ENCODE measurements around the gene RAB11A. TPM values are rescaled to one million over a fixed set of nuclear protein-coding genes. Genes with fewer than 3 reads are reported as not detected.

Gene RAB11A
- polyA plus RNA-seq, 2 donors = 399 to 610 TPM

DNA sequence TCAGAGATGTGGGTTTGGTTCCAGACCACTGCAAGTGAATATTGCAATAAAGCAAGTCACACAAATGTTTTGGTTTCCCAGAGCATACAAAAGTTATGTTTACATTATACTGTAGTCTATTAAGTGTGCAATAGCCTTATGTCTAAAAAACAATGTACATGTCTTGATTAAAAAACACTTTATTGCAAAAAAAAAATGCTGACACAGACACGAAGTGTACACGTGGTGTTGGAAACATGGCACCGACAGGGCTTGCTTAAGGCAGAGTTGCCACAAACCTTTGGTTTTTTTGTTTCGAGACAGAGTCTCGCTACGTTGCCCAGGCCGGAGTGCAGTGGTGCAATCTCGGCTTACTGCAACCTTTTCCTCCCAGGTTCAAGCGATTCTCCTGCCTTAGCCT lies 50.1 kb downstream of the RAB11A start:
- no peak overlapping the region for H3K4me3 ChIP-seq (ENCODE audit: low read depth in 1 of 2, low read length in 2 of 2)
- 93 to 95% methylated on average over 9 of the region's 9 CpGs for WGBS, 2 donors
- H3K36me3 ChIP-seq (ENCODE audit: control insufficient read depth in 2 of 2, insufficient read depth in 2 of 2, low read length in 1 of 2) = peaks cover 0 to 9% of the 10 kb centered on the region in 2 donors
- peaks cover 0 to 2% of the 10 kb centered on the region in 2 donors for H3K4me1 ChIP-seq (ENCODE audit: control insufficient read depth in 2 of 2, insufficient read depth in 2 of 2, low read length in 1 of 2)
- no peaks in the 10 kb centered on the region for H3K9me3 ChIP-seq (ENCODE audit: control insufficient read depth in 2 of 2, insufficient read depth in 1 of 2, low read depth in 1 of 2, low read length in 1 of 2)
- no peaks in the 10 kb centered on the region for H3K27me3 ChIP-seq (ENCODE audit: control insufficient read depth in 1 of 2, insufficient read depth in 2 of 2, low read length in 2 of 2)
- H3K27ac ChIP-seq (ENCODE audit: low read depth in 2 of 2, low read length in 1 of 2) = no peak overlapping the region

- H3K36me3 ChIP-seq (ENCODE audit: control insufficient read depth in 2 of 2, insufficient read depth in 2 of 2, low read length in 1 of 2) = peaks cover 0 to 7% of the 10 kb centered on the region in 2 donors
- 22 to 43% methylated on average over 1 of the region's 1 CpG for WGBS, 2 donors
- H3K27me3 ChIP-seq (ENCODE audit: control insufficient read depth in 1 of 2, insufficient read depth in 2 of 2, low read length in 2 of 2) = no peaks in the 10 kb centered on the region
Measured at GRCh38 chr15:65920121-65920520, 50.8 kb downstream of the RAB11A start.

GRCh38 chr15:65920825-65921309 lies 51.6 kb downstream of the RAB11A start:
- H3K4me3 ChIP-seq (ENCODE audit: low read depth in 1 of 2, low read length in 2 of 2) = no peak overlapping the region
- H3K27me3 ChIP-seq (ENCODE audit: control insufficient read depth in 1 of 2, insufficient read depth in 2 of 2, low read length in 2 of 2) = no peaks in the 10 kb centered on the region
- WGBS, 2 donors = 77% methylated on average over 4 of the region's 4 CpGs
- no peaks in the 10 kb centered on the region for H3K9me3 ChIP-seq (ENCODE audit: control insufficient read depth in 2 of 2, insufficient read depth in 1 of 2, low read depth in 1 of 2, low read length in 1 of 2)
- H3K4me1 ChIP-seq (ENCODE audit: control insufficient read depth in 2 of 2, insufficient read depth in 2 of 2, low read length in 1 of 2) = peaks cover 0 to 2% of the 10 kb centered on the region in 2 donors
- H3K36me3 ChIP-seq (ENCODE audit: control insufficient read depth in 2 of 2, insufficient read depth in 2 of 2, low read length in 1 of 2) = peaks cover 0 to 4% of the 10 kb centered on the region in 2 donors
- no peak overlapping the region for H3K27ac ChIP-seq (ENCODE audit: low read depth in 2 of 2, low read length in 1 of 2)

More at GRCh38 chr15:65920121-65920520, 50.8 kb downstream of the RAB11A start:
- no peak overlapping the region for H3K4me3 ChIP-seq (ENCODE audit: low read depth in 1 of 2, low read length in 2 of 2)
- no peaks in the 10 kb centered on the region for H3K9me3 ChIP-seq (ENCODE audit: control insufficient read depth in 2 of 2, insufficient read depth in 1 of 2, low read depth in 1 of 2, low read length in 1 of 2)
- peaks cover 0 to 2% of the 10 kb centered on the region in 2 donors for H3K4me1 ChIP-seq (ENCODE audit: control insufficient read depth in 2 of 2, insufficient read depth in 2 of 2, low read length in 1 of 2)
- no peak overlapping the region for H3K27ac ChIP-seq (ENCODE audit: low read depth in 2 of 2, low read length in 1 of 2)

- WGBS, 2 donors = 80 to 84% methylated on average over 5 of the region's 5 CpGs
- no peaks in the 10 kb centered on the region for H3K9me3 ChIP-seq (ENCODE audit: control insufficient read depth in 2 of 2, insufficient read depth in 1 of 2, low read depth in 1 of 2, low read length in 1 of 2)
- peaks cover 0 to 2% of the 10 kb centered on the region in 2 donors for H3K36me3 ChIP-seq (ENCODE audit: control insufficient read depth in 2 of 2, insufficient read depth in 2 of 2, low read length in 1 of 2)
- no peak overlapping the region for H3K4me3 ChIP-seq (ENCODE audit: low read depth in 1 of 2, low read length in 2 of 2)
- no peak overlapping the region for H3K27ac ChIP-seq (ENCODE audit: low read depth in 2 of 2, low read length in 1 of 2)
- H3K4me1 ChIP-seq (ENCODE audit: control insufficient read depth in 2 of 2, insufficient read depth in 2 of 2, low read length in 1 of 2) = no peaks in the 10 kb centered on the region
- no peaks in the 10 kb centered on the region for H3K27me3 ChIP-seq (ENCODE audit: control insufficient read depth in 1 of 2, insufficient read depth in 2 of 2, low read length in 2 of 2)
Measured at GRCh38 chr15:65921780-65922179, 52.5 kb downstream of the RAB11A start.

DNA sequence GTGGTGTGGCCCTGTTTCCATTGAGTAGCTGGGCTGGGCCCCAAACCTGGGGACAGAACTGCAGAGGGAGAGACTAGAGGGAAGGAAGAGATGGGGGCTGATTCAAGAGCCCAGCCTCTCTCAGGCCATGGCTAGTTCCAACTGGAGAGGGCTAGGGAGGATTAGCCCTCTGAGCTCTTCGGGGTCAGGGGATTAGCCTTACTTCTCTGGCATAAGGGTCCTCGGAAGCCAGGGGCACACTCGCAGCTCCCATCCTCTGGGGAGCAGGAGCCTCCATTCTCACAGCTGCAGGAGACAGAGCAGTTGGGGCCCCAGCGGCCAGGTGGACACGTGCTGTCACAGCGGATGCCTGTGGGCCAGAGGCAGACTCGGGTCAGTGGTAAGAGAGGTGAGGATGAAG lies 53.3 kb downstream of the RAB11A start:
- H3K36me3 ChIP-seq (ENCODE audit: control insufficient read depth in 2 of 2, insufficient read depth in 2 of 2, low read length in 1 of 2) = peaks cover 0 to 2% of the 10 kb centered on the region in 2 donors
- no peaks in the 10 kb centered on the region for H3K27me3 ChIP-seq (ENCODE audit: control insufficient read depth in 1 of 2, insufficient read depth in 2 of 2, low read length in 2 of 2)
- no peaks in the 10 kb centered on the region for H3K9me3 ChIP-seq (ENCODE audit: control insufficient read depth in 2 of 2, insufficient read depth in 1 of 2, low read depth in 1 of 2, low read length in 1 of 2)
- WGBS, 2 donors = 85 to 93% methylated on average over 7 of the region's 7 CpGs
- no peaks in the 10 kb centered on the region for H3K4me1 ChIP-seq (ENCODE audit: control insufficient read depth in 2 of 2, insufficient read depth in 2 of 2, low read length in 1 of 2)
- no peak overlapping the region for H3K4me3 ChIP-seq (ENCODE audit: low read depth in 1 of 2, low read length in 2 of 2)
- no peak overlapping the region for H3K27ac ChIP-seq (ENCODE audit: low read depth in 2 of 2, low read length in 1 of 2)

GRCh38 chr15:65923264-65923663 lies 54.0 kb downstream of the RAB11A start:
- H3K27me3 ChIP-seq (ENCODE audit: control insufficient read depth in 1 of 2, insufficient read depth in 2 of 2, low read length in 2 of 2) = no peaks in the 10 kb centered on the region
- WGBS, 2 donors = 64 to 71% methylated on average over 5 of the region's 5 CpGs
- no peak overlapping the region for H3K4me3 ChIP-seq (ENCODE audit: low read depth in 1 of 2, low read length in 2 of 2)
- no peaks in the 10 kb centered on the region for H3K4me1 ChIP-seq (ENCODE audit: control insufficient read depth in 2 of 2, insufficient read depth in 2 of 2, low read length in 1 of 2)
- H3K27ac ChIP-seq (ENCODE audit: low read depth in 2 of 2, low read length in 1 of 2) = no peak overlapping the region
- peaks cover 0 to 2% of the 10 kb centered on the region in 2 donors for H3K36me3 ChIP-seq (ENCODE audit: control insufficient read depth in 2 of 2, insufficient read depth in 2 of 2, low read length in 1 of 2)
- H3K9me3 ChIP-seq (ENCODE audit: control insufficient read depth in 2 of 2, insufficient read depth in 1 of 2, low read depth in 1 of 2, low read length in 1 of 2) = no peaks in the 10 kb centered on the region

DNA sequence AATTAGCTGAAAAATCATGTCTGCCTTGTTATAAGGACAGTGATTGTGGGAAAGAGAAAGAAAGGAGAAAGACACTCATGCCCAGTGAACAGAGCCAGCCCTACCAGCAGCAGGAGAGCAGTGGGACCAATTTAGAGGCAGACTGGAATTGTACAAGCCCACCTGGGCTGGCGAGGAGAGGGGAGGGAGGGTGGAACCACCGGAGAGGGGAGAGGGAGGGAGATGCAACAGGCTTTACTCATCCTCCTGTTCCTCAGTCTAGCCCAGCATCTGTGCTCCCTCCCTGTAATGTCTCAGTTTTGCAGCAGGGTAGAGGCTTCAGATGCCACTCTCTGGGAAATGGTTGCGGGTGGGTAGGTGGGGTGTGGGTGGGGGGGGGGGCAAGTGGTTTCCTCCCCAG lies 54.7 kb downstream of the RAB11A start:
- H3K9me3 ChIP-seq (ENCODE audit: control insufficient read depth in 2 of 2, insufficient read depth in 1 of 2, low read depth in 1 of 2, low read length in 1 of 2) = no peaks in the 10 kb centered on the region
- no peaks in the 10 kb centered on the region for H3K27me3 ChIP-seq (ENCODE audit: control insufficient read depth in 1 of 2, insufficient read depth in 2 of 2, low read length in 2 of 2)
- no peak overlapping the region for H3K4me3 ChIP-seq (ENCODE audit: low read depth in 1 of 2, low read length in 2 of 2)
- no peaks in the 10 kb centered on the region for H3K4me1 ChIP-seq (ENCODE audit: control insufficient read depth in 2 of 2, insufficient read depth in 2 of 2, low read length in 1 of 2)
- peaks cover 0 to under 1% of the 10 kb centered on the region in 2 donors for H3K36me3 ChIP-seq (ENCODE audit: control insufficient read depth in 2 of 2, insufficient read depth in 2 of 2, low read length in 1 of 2)
- whole genome bisulfite sequencing, 2 donors = 86 to 88% methylated on average over 3 of the region's 3 CpGs
- no peak overlapping the region for H3K27ac ChIP-seq (ENCODE audit: low read depth in 2 of 2, low read length in 1 of 2)

DNA sequence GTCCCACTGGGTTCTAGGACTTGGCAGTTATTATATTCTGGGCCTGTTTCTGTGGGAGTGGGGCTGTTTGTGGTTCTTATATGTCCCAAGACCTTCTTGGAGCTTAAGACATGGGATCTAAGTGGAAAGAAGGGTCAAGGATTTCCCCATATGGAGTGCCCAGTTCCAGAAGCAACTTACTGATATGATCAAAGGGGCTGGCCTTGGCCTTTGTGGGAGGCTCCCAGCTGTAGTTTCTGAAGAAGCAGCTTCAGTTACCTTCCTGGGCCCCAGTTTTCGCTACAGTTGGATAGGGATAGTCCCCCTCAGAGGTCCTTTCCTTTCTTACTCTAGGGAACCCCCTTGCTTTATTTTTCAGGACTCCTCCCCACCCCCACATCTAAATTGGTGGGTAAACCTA lies 56.0 kb downstream of the RAB11A start:
- WGBS, 2 donors = 96 to 100% methylated on average over 1 of the region's 1 CpG
- no peak overlapping the region for H3K27ac ChIP-seq (ENCODE audit: low read depth in 2 of 2, low read length in 1 of 2)
- no peak overlapping the region for H3K4me3 ChIP-seq (ENCODE audit: low read depth in 1 of 2, low read length in 2 of 2)
- no peaks in the 10 kb centered on the region for H3K27me3 ChIP-seq (ENCODE audit: control insufficient read depth in 1 of 2, insufficient read depth in 2 of 2, low read length in 2 of 2)
- no peaks in the 10 kb centered on the region for H3K36me3 ChIP-seq (ENCODE audit: control insufficient read depth in 2 of 2, insufficient read depth in 2 of 2, low read length in 1 of 2)
- no peaks in the 10 kb centered on the region for H3K9me3 ChIP-seq (ENCODE audit: control insufficient read depth in 2 of 2, insufficient read depth in 1 of 2, low read depth in 1 of 2, low read length in 1 of 2)
- H3K4me1 ChIP-seq (ENCODE audit: control insufficient read depth in 2 of 2, insufficient read depth in 2 of 2, low read length in 1 of 2) = peaks cover 0 to 3% of the 10 kb centered on the region in 2 donors

DNA sequence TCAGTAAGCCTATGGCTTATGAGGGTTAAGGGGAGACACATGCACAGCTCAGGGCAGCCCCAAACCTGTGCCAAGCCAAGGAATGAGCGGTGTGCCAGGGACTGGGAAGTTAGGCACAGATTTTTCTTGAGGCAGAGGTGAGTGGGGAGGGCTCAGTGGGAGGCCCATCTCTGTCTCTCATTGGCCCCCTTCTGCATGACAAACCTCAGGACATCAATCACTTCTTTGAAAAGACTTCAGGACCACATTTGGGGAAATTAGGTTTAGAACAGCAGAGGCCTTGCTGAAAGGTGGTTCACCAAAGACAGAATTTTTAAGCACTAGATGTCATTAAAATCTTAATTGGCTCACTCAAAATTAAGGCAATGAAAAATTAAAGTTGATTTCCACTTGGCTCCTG lies 57.2 kb downstream of the RAB11A start:
- H3K9me3 ChIP-seq (ENCODE audit: control insufficient read depth in 2 of 2, insufficient read depth in 1 of 2, low read depth in 1 of 2, low read length in 1 of 2) = no peaks in the 10 kb centered on the region
- no peak overlapping the region for H3K27ac ChIP-seq (ENCODE audit: low read depth in 2 of 2, low read length in 1 of 2)
- H3K36me3 ChIP-seq (ENCODE audit: control insufficient read depth in 2 of 2, insufficient read depth in 2 of 2, low read length in 1 of 2) = no peaks in the 10 kb centered on the region
- WGBS, 2 donors = 95 to 98% methylated on average over 1 of the region's 1 CpG
- peaks cover 0 to 3% of the 10 kb centered on the region in 2 donors for H3K4me1 ChIP-seq (ENCODE audit: control insufficient read depth in 2 of 2, insufficient read depth in 2 of 2, low read length in 1 of 2)
- no peaks in the 10 kb centered on the region for H3K27me3 ChIP-seq (ENCODE audit: control insufficient read depth in 1 of 2, insufficient read depth in 2 of 2, low read length in 2 of 2)
- H3K4me3 ChIP-seq (ENCODE audit: low read depth in 1 of 2, low read length in 2 of 2) = no peak overlapping the region

DNA sequence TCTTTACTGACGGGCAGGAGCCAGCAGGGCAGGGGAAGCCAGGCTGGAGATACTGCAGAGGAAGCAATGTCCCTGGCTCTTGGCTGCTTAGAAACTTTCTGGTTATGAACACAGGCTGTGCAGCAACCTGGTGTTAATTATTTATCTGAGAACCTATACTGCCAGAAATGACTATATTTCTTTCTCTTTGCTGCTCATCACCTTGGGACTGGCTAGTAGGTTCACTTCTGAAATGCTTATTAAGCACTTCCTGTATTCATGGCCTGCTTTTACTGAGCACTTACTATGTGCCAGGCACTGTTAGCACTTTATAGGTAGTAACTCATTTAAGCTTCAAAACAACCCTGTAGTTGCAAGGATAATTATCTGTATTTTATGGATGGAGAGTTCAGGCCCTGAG lies 57.6 kb downstream of the RAB11A start:
- Histone ChIP-seq H3K4me1 (ENCODE audit: control insufficient read depth in 2 of 2, insufficient read depth in 2 of 2, low read length in 1 of 2) (peaks cover 0 to 3% of the 10 kb centered on the region in 2 donors), H3K27ac (ENCODE audit: low read depth in 2 of 2, low read length in 1 of 2) (no peak overlapping the region), H3K27me3 (ENCODE audit: control insufficient read depth in 1 of 2, insufficient read depth in 2 of 2, low read length in 2 of 2) (no peaks in the 10 kb centered on the region), H3K36me3 (ENCODE audit: control insufficient read depth in 2 of 2, insufficient read depth in 2 of 2, low read length in 1 of 2) (no peaks in the 10 kb centered on the region), H3K9me3 (ENCODE audit: control insufficient read depth in 2 of 2, insufficient read depth in 1 of 2, low read depth in 1 of 2, low read length in 1 of 2) (no peaks in the 10 kb centered on the region), H3K4me3 (ENCODE audit: low read depth in 1 of 2, low read length in 2 of 2) (no peak overlapping the region)
- WGBS, 2 donors = 94 to 97% methylated on average over 1 of the region's 1 CpG
